MG63 (cell line): ENCODE results near the gene PSG7. TPM values are rescaled to one million over a fixed set of nuclear protein-coding genes. Genes with fewer than 3 reads are reported as not detected.
"Not testable (repeated sequence)": the region's sequence is repeated elsewhere in the genome, so short reads cannot be mapped to it uniquely, and the experiment has no call there.

Experiments used
- DNase-seq: peaks from one replicate; pipeline ENCODE4 v3.0.0-alpha.2; 2020
- H3K27me3 ChIP-seq: fragments of 250-450 bp; sonication (Bioruptor Pico); 2 replicates; pipeline ENCODE4 v1.5.1; 2020; ENCODE audit warnings: mild to moderate bottlenecking, moderate library complexity
- H3K36me3 ChIP-seq: fragments of 250-450 bp; sonication (Bioruptor Pico); 2 replicates; pipeline ENCODE4 v1.5.1; 2020; ENCODE audit warnings: mild to moderate bottlenecking, moderate library complexity
- H3K4me3 ChIP-seq: fragments of 250-450 bp; sonication (Bioruptor Pico); 2 replicates; pipeline ENCODE4 v1.5.1; 2020; ENCODE audit warnings: mild to moderate bottlenecking, moderate library complexity
- H3K9me3 ChIP-seq: fragments of 250-450 bp; sonication (Bioruptor Pico); 2 replicates; pipeline ENCODE4 v1.5.1; 2020; ENCODE audit warnings: mild to moderate bottlenecking, moderate library complexity
- total RNA-seq: library from RNA; depleted of rRNA; stranded (reverse); fragments of >200 nt; shearing (Covaris generic); gene quantifications from 2 replicates; pipeline ENCODE4 v1.2.3, GENCODE V29; 2014; ENCODE audit warnings: low replicate concordance; rRNA removed

The PSG7 gene
- total RNA-seq, result not detected in 2 replicates

DNA sequence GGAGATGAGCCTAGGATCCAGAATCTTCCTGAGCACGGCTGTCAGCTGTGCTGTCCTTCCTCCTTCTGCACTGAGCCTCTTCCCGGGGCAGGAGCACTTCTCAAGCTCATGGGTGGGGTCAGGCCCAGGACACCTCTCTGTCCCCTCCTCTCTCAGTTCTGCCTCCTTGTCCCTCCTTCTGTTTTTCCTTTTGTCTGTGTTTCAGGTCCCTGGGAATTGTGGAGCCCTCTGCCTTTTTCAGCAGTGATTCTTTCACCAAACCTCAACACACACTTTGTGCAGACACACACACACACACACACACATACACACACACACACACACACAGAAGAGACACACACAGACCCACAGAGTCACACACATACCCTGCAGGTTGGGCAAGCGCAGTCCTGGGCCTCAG is at the start of gene PSG7:
Gene PSG7, minus strand, starts transcription at position 101 of the 400 bp plus-strand sequence. CDS start 131 bp downstream, outside the sequence.
- peaks cover 23% of the 10 kb centered on the region for H3K9me3 ChIP-seq
- peaks cover 10% of the 10 kb centered on the region for H3K36me3 ChIP-seq
- DNase-seq, H3K4me3 ChIP-seq, H3K27me3 ChIP-seq: not testable (repeated sequence)

DNA sequence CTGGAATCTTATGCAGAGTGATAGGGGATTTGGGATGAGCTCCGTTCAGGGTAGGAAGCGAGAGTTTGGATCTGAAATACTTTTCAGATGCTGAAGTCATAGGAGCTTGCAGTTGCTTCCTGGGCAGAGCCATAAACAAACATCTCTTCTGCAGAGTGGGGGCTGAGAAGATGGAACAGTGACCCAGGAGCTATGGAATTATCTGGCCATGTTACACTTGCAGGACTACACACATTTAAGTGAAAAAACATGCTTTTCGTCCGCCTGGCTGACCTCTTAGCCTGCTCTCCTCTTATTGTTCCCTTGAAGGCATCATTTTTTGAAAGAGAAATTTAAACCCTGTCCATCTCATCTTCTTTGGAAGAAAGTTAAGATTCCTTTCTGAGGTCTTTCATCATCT is 48.6 kb upstream of the PSG7 start:
- Histone ChIP-seq H3K27me3 (no peaks in the 10 kb centered on the region), H3K36me3 (no peaks in the 10 kb centered on the region; the same call in 1 of the 2 replicates), H3K9me3 (no peaks in the 10 kb centered on the region), H3K4me3 (no peak overlapping the region)
- peak; percentile 58 for DNase-seq

DNA sequence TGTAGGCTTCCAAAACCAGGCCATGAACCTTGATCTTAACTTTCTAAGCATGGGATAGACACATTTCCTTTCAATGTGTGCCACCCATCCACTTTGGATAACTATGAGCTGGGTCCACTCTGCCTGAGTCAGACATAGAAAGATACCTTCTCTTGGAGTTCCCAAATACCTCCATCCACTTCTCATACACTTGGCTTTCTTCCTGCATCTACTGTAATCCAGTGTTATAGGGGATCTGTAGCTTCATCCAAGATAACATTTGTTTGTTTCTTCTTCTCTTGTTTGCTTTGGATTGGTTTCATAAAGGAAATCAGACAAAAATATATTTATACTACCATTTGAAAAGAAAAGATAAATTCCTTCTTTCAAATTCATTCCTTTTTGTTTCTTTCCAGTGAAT is 45.1 kb upstream of the PSG7 start:
- peak; percentile 37 for DNase-seq
- not testable (repeated sequence) for H3K36me3 ChIP-seq, H3K9me3 ChIP-seq, H3K27me3 ChIP-seq, H3K4me3 ChIP-seq

DNA sequence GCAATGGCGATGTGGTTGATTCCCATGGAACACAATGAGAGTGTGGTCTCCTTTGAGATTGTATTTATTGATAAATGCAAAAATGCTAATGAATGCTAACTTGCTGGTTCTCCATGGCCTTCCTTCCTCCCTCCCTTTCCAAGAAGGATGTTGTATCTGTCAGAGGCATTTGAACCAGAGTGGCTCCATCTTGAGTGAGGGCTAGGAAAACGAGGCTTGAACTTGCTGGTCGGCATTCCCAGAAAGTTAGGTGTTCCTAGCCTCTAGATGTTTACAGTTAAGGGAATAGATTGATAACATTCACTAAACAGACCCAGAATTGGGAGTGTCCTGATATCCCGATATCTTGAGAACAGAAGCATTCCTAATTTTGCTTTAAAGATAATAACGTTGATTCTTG is 34.4 kb upstream of the PSG7 start:
- not testable (repeated sequence) for DNase-seq, H3K27me3 ChIP-seq, H3K4me3 ChIP-seq, H3K9me3 ChIP-seq, H3K36me3 ChIP-seq

DNA sequence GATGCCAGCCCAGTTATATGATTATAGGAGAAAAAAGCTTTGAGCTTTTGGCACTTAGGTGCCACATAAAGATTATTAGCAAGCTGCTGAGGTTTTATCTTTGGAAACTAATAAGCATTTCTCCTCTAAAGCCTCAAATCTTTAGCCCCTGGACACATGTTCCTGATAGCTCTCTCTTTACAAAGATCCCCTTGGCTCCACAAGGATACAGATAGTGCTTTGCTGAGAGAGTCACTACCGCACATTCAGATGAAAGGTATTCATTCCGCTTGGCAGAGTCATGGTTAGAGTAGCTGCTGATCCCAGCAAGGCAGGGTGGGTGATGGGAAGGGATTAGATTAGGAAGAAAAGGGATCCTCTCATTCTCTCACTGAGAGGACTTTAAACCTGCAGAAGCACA is 28.2 kb upstream of the PSG7 start:
- Histone ChIP-seq H3K9me3 (no peaks in the 10 kb centered on the region), H3K4me3 (no peak overlapping the region), H3K27me3 (no peaks in the 10 kb centered on the region), H3K36me3 (no peaks in the 10 kb centered on the region; the same call in 1 of the 2 replicates)
- peak; percentile 81 for DNase-seq

DNA sequence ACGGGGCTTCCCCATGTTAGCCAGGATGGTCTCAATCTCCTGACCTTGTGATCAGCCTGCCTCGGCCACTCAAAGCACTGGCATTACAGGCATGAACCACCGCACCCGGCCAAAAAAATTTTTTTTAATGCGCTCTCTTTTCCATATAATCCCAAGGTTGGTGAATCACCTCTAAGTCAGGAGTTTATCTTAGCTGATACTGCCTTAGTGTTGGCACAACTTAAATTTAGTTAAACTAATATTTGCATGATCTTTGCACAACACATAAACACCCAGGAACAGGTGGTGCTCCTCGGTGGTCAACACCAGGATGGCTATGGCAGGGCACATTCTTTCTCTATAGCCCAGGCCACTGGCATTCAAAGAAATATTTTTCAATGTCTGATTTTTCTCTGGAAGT is 24.1 kb upstream of the PSG7 start:
- Histone ChIP-seq H3K36me3 (peaks cover 10% of the 10 kb centered on the region), H3K27me3 (no peaks in the 10 kb centered on the region), H3K4me3 (no peak overlapping the region), H3K9me3 (peaks cover 9% of the 10 kb centered on the region)
- peak; percentile 74 for DNase-seq

DNA sequence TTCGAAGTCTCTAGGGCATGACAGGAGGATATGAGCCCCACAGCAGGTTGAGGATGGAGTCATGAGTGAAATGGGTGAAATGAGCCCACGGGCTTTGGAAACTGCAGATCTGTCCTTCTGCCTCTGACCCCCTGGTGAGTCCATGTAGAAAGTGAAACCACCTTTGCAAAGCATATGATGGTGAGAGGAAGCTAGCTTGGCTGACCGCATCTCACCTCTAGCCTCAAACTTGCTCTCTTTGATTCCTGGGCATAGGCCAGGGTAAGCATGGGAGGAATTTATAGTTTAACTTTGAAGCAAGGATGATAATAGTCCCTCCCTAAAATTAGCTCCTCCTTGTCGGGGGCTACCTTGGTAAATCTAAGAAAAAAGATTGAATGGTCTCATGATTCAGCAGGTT is 15.1 kb upstream of the PSG7 start:
- DNase-seq, H3K4me3 ChIP-seq, H3K9me3 ChIP-seq, H3K27me3 ChIP-seq, H3K36me3 ChIP-seq: not testable (repeated sequence)

DNA sequence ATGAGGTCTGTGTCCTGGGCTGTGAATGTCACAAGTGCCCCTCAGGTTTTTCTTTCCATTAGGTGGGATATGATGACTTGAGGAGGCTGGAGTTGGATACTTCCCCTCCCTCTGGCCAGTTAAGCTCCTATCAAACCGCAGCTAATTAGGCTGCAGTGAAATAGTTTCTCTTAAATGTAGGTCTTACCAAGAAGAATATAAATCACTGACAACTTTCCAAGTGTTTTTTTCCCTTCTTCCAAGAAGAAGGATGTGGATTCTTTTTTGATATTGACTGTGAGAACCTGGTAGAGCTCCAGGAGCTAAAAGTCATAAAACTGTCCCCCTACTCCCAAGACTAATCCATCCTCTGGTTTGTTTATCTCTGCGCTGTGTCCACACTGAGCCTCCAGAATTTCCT is 14.5 kb upstream of the PSG7 start:
- H3K27me3 ChIP-seq, H3K9me3 ChIP-seq, H3K4me3 ChIP-seq, H3K36me3 ChIP-seq, DNase-seq: not testable (repeated sequence)

DNA sequence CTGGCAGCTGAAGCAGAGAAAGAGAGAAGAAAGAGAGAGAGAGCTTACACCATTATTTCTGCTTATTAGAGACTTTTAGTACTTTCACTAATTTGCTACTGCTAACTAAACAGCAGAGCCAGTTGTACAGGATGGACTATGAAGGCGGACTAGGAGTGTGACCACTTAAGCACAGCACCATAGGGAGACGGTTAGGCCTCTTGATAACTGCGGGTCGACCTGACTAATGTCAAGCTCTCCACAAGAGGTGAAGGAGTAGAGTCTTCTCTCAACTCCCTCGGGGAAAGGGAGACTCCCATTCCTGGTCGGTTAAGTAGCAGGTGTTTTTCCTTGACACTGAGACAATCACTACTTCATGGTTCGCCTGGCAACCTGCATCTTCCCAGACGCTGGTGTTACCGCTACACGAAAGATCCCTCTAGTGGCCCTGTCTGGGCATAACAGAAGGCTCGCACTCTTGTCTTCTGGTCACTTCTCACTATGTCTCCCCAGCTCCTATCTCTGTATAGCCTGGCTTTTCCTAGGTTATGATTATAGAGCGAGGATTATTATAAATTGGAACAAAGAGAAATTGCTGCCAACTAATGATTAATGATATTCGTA is 5.3 kb upstream of the PSG7 start:
- no peak overlapping the region for H3K4me3 ChIP-seq
- no peak for DNase-seq
- H3K36me3 ChIP-seq, result peaks cover 22% of the 10 kb centered on the region
- no peaks in the 10 kb centered on the region for H3K27me3 ChIP-seq
- H3K9me3 ChIP-seq, result peaks cover 33% of the 10 kb centered on the region

DNA sequence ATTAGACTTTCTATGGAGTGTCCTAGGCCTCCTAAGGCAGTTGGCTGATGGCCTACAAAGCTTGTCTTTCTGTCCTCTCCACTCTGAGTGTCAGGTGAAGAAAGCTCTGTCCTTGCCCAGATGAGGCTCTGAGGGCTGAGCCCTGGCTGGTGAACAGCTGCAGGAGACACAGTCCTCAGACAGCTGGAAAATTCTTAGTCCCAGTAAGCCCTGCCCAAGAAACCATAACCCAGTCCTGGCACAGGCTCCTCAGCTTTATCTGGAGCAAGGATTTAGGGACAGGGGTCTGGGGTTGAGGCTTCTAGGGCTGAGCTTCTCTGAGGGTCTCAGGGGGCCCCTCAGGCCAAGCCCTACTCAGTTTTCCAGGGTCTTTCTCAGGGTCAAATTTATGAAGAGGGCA is 2.3 kb downstream of the PSG7 start:
- H3K4me3 ChIP-seq, H3K27me3 ChIP-seq, H3K36me3 ChIP-seq, DNase-seq: not testable (repeated sequence)
- peaks cover 15% of the 10 kb centered on the region for H3K9me3 ChIP-seq

DNA sequence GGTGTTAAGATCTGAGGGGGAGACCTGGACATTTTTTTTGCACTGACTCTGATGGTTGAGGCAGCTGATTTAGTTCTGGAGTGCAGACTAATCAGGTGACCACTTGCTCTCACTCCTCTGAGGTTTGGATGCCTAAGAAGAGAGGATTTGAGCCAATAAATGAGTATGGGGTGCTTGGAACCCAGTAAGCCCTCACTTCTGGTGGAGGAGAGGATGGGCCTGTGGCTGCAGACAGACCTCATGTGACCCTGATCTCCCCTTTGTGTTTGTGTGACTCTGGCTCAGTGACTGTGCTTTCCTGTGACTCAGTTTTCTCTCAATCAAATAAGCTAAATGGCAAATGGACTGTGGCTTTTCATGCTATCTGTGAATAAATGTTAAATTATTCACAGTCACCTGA is 2.8 kb downstream of the PSG7 start:
- DNase-seq, result peak; percentile 61

DNA sequence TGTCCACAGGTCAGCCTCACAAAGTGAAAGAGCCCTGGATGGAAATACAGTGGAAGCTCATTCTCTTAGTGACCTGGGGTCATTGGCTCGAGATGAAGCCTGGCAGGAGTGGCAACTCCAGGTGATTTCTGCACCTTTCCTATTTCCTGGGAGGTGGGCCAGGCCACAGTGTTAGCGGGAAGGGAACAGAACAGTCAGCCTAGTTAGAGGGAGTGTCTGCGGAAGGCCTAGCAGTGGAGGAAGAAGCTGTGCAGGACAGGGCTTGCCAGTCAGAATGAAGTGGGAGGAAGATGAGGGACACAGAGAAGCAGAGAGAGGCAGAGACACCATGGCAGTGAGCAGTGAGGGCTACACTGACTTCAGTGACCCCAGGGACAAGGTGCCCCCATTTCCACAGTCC is 3.6 kb downstream of the PSG7 start:
- H3K27me3 ChIP-seq, H3K9me3 ChIP-seq, DNase-seq, H3K36me3 ChIP-seq, H3K4me3 ChIP-seq: not testable (repeated sequence)

More for the DNA sequence above, 2.8 kb downstream of the PSG7 start:
- peaks cover 11% of the 10 kb centered on the region for H3K9me3 ChIP-seq
- H3K27me3 ChIP-seq, H3K36me3 ChIP-seq, H3K4me3 ChIP-seq: not testable (repeated sequence)

DNA sequence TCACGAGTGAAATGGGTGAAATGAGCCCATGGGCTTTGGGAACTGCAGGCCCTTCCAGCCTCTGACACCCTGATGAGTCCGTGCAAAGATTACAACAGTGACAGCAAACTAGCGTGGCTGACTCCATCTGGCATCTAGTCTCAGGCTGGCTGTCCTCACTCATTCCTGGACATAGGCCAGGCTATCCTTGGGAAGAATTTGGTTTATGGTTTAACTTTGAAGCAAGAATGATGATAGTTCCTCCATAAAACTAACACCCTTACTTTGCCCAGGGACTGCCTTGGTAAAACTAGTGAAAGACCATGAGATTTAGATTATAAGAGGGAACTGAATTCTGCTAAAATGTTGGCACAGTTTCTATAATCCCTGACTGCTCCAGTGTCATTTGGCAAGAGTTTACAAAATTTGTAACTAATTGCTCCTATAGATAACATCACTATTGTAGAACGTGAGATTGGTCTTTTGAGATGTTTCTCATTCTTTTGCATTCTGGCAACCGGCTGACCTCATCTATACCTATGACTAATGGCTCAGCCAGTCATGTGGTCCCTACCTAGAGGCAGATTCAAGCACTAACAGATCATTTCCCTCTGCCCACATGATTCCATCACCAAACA is 4.4 kb downstream of the PSG7 start:
- not testable (repeated sequence) for H3K9me3 ChIP-seq

DNA sequence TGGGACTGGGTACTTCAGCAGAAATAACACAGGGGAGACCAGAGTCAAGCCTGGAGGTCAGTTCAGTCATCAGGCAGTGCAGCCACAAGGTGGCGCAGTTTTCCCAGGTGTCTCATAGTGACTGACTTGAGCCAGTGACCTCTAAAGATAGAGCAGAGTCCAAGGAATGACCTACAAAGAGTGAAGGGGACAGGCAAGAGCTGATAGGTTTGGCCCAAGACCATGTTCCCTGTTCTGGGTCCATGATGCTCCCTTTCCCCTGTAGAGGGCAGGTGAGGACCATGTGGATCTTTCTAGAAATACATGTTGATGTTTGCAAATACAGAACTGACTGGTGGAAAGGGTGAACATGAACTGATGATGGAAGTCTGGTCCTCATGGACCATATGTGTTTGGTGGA is 6.8 kb downstream of the PSG7 start:
- not testable (repeated sequence) for H3K36me3 ChIP-seq, H3K27me3 ChIP-seq
- DNase-seq, result peak; percentile 65

More for the DNA sequence above, 4.4 kb downstream of the PSG7 start:
- not testable (repeated sequence) for H3K27me3 ChIP-seq, H3K36me3 ChIP-seq, H3K4me3 ChIP-seq
- DNase-seq, result peak; percentile 92

DNA sequence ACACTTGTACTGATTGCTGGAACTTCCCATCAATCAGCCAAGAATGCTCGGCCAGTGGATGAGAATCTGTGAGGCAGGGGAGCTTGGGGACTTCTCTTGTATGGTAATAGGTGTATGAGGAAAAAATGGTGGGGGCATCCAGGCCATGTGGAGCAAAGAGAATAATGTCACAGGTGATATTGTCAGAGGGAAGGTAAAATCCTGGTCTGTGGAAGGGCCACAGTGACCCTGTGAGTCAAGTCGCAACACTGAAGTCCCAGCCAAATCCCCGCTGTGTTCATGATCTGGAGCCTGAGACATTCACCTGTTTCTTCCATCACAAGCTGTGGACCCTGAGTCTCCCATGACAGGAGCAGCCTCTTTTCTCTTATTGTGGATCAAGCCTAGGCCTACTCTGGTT is 8.1 kb downstream of the PSG7 start:
- peaks cover 5% of the 10 kb centered on the region for H3K36me3 ChIP-seq
- peaks cover 13% of the 10 kb centered on the region for H3K9me3 ChIP-seq
- no peak overlapping the region for H3K4me3 ChIP-seq
- DNase-seq, result no peak
- H3K27me3 ChIP-seq, result no peaks in the 10 kb centered on the region

More for the DNA sequence above, 6.8 kb downstream of the PSG7 start:
- H3K9me3 ChIP-seq, H3K4me3 ChIP-seq: not testable (repeated sequence)

DNA sequence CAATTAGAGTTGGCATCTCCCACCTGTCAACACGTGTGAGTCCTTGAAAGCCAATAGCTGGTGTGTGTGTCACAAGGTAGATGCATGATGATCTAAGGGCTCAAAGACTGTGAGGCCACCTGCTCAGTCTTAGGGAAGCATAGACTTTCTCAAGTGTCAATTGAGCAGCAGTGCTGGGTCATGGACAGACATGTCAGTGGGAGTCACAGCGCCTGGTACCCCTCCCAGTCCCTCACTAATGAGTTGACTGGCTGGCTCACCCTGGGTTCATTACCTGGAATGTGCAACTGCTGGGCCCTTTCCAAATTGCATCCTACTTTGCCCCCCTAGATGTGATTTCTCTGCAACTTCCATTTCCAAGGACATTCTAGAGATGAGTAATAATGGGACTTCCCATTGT is 10.2 kb downstream of the PSG7 start:
- Histone ChIP-seq H3K9me3 (peaks cover 20% of the 10 kb centered on the region), H3K4me3 (no peak overlapping the region), H3K36me3 (peaks cover 12% of the 10 kb centered on the region), H3K27me3 (no peaks in the 10 kb centered on the region)
- no peak for DNase-seq

DNA sequence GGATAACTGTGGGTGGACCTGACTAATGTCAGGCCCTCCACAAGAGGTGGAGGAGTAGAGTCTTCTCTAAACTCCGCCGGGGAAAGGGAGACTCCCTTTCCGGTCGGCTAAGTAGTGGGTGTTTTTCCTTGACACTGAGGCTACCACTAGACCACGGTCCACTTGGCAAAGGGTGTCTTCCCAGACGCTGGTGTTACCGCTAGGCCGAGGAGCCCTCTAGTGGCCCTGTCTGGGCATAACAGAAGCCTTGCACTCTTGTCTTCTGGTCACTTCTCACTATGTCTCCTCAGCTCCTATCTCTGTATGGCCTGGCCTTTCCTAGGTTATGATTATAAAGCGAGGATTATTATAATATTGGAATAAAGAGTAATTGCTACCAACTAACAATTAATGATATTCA is 13.9 kb downstream of the PSG7 start:
- Histone ChIP-seq H3K36me3 (peaks cover 15% of the 10 kb centered on the region), H3K9me3 (peaks cover 30% of the 10 kb centered on the region)
- DNase-seq, result peak; percentile 50
- H3K27me3 ChIP-seq, H3K4me3 ChIP-seq: not testable (repeated sequence)

DNA sequence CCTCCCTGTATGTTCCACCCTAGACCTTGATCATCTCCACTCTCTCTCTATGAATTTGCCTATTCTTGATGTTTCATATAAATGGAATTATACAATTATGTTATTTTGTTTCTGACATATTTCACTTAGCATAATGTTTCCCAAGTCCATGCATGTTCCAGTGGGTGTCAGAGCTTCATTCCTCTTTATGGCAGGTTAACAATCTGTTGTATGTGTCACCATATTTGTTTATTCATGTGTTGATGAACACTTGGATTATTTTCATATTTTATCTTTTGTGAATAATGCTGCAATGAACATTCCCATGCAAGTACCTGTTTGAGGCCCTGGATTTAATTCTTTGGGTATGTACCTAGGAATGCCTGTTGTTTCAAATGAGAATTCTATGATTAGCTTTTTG is 16.0 kb downstream of the PSG7 start:
- peaks cover 29% of the 10 kb centered on the region for H3K9me3 ChIP-seq
- not testable (repeated sequence) for H3K4me3 ChIP-seq, DNase-seq, H3K27me3 ChIP-seq
- H3K36me3 ChIP-seq, result peaks cover 15% of the 10 kb centered on the region
